ENCODE measurements around the gene GNG13.

GRCh38 chr16:802914-803753 lies 2.6 kb upstream of the GNG13 start:
- TF ChIP-seq, protein P1, sequence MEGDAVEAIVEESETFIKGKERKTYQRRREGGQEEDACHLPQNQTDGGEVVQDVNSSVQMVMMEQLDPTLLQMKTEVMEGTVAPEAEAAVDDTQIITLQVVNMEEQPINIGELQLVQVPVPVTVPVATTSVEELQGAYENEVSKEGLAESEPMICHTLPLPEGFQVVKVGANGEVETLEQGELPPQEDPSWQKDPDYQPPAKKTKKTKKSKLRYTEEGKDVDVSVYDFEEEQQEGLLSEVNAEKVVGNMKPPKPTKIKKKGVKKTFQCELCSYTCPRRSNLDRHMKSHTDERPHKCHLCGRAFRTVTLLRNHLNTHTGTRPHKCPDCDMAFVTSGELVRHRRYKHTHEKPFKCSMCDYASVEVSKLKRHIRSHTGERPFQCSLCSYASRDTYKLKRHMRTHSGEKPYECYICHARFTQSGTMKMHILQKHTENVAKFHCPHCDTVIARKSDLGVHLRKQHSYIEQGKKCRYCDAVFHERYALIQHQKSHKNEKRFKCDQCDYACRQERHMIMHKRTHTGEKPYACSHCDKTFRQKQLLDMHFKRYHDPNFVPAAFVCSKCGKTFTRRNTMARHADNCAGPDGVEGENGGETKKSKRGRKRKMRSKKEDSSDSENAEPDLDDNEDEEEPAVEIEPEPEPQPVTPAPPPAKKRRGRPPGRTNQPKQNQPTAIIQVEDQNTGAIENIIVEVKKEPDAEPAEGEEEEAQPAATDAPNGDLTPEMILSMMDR (IDR thresholded peaks at IDR 0.05), result no peak
- TF ChIP-seq EZH2 (IDR thresholded peaks at IDR 0.05) (no peak), EZH2phosphoT487 (IDR thresholded peaks at IDR 0.05) (no peak)
